GM10248 (cell line): ENCODE data around the gene UBE2G1.

Source experiments
- CTCF ChIA-PET: fragments of 300-600 bp; sonication (Branson Sonifier 250); formaldehyde crosslinking; extraction: SDS; loops from one replicate; lab custom pipeline; 2021; ENCODE audit warnings: antibody characterized with exemption; lab: Yijun Ruan, JAX
- POLR2A ChIA-PET: fragments of 350-650 bp; sonication (Branson Sonifier 250); formaldehyde crosslinking; extraction: SDS; loops from one replicate; lab custom pipeline; 2020; ENCODE audit warnings: antibody characterized with exemption; lab: Yijun Ruan, JAX
- DNase-seq: peaks from one replicate; pipeline ENCODE4 v3.0.0; 2012; ENCODE audit errors: extremely low spot score
- CTCF ChIP-seq: IDR thresholded peaks from 2 replicates; pipeline ENCODE4 v1.5.1; 2012; ENCODE audit warnings: mild to moderate bottlenecking, low read depth; ENCODE audit errors: extremely low read depth, missing control alignments, control extremely low read depth

UBE2G1 gene

DNA sequence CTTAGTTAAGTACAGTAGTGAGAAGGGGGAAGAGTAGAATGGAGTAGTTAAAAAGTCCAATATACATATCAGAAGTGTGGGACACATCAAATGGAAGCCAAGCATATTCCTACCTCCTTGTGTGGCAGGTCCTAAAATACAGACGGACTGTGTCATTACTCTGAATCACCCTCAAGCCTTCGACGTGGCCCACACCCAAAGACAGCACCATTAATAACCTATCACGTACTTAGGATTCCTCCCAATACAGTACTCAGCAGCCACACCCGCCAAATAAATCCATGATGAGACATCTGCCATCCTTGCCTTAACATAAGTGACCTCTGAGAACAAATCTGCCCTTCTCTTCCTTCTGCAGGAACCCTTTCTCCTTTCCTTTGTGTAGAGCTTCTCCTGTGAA lies 38.9 kb downstream of the UBE2G1 start:
- no peak for DNase-seq
- POLR2A ChIA-PET, result no interaction called here
- TF ChIP-seq CTCF, result no peak
- CTCF ChIA-PET, result interaction anchor here (0.8 to 2.2 kb wide), 3 partner anchors 10 to 93 kb away, joined by 3 to 5 read pairs (median 3); no protein-coding TSS in a partner anchor

GRCh38 chr17:4326608-4327007 lies 39.9 kb downstream of the UBE2G1 start:
- TF ChIP-seq CTCF, result no peak
- ChIA-PET CTCF (interaction anchor here (0.8 kb wide), 1 partner anchor 12 kb away, joined by 3 read pairs; no protein-coding TSS in a partner anchor), POLR2A (no interaction called here)
- no peak for DNase-seq

DNA sequence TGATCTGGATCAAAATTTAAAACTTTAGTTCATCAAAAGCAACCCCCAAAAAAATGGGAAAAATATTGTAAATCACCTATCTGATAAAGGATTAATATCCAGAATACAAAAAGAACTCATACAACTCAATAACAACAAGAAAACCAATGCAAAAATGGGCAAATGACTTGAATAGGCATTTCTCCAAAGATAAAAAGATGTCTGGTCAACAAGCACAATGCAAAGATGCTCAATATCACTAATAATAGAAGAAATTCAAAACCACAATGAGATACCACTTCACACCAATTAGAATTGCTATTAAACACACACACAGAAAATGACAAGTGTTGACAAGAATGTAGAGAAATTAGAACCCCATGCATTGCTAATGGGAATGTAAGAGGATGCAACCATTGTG lies 40.4 kb downstream of the UBE2G1 start:
- DNase-seq, result no peak
- ChIA-PET CTCF (interaction anchor here (0.8 kb wide), 1 partner anchor 13 kb away, joined by 3 read pairs; no protein-coding TSS in a partner anchor), POLR2A (no interaction called here)
- TF ChIP-seq CTCF, result no peak

DNA sequence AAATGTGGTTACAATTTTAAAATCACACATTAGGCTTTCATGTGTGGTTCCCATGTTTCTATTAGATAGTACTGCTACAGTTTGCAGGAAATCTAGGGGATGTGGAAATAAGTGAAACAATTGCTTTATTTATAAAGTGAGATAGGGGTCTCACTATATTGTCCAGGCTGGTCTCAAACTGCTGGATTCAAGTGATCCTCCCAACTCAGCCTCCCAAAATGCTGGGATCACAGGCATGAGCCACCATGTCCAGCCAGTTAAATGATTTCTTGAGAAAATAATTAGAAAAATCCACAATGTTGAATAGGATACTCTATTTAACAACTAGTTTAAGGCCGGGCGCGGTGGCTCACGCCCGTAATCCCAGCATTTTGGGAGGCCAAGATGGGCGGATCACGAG lies 42.0 kb downstream of the UBE2G1 start:
- TF ChIP-seq CTCF, result no peak
- POLR2A ChIA-PET, result no interaction called here
- DNase-seq, result no peak
- CTCF ChIA-PET, result interaction anchor here (1.3 kb wide), 1 partner anchor 8 kb away, joined by 3 read pairs; no protein-coding TSS in a partner anchor

GRCh38 chr17:4319221-4319620 lies 47.3 kb downstream of the UBE2G1 start:
- ChIA-PET CTCF (no interaction called here), POLR2A (no interaction called here)
- DNase-seq, result no peak
- TF ChIP-seq CTCF, result no peak

- TF ChIP-seq CTCF, result no peak
- DNase-seq, result no peak
- ChIA-PET CTCF (interaction anchor here (1.2 kb wide), 1 partner anchor 21 kb away, joined by 4 read pairs; no protein-coding TSS in a partner anchor), POLR2A (no interaction called here)
Measured at GRCh38 chr17:4318596-4318995, 47.9 kb downstream of the UBE2G1 start.
